ENCODE measurements around the gene HES5.

DNA sequence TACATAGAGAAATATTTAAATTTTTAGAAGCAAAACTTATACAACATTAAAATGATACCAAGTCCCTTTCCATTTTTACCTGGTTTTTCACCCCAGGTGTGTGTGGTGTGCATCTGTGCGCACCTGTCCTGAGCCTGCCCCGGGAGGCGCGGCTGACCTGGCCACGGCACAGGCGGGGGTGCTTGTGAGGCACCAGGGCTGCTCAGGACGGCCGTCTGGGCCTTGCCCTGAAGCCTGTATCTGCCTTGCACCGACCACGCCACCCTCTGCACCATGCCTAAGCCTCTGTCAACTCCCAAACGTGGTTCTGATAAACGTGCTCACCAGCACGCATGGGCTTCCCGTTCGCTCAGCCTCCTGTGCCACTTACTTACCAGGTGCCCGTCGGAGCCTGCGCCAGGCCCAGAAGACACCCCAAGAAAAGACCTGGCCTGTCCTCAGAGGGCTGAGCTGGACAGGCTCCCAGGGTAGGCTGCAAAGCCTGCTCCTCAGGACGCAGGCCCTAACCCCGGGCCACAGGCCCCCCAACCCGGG is 24.5 kb downstream of the HES5 start:
- TF ChIP-seq EZH2 (IDR thresholded peaks at IDR 0.05; ENCODE audit: borderline replicate concordance, low read depth, low read length, severe bottlenecking) (no peak), POLR2AphosphoS5 (IDR thresholded peaks at IDR 0.05; ENCODE audit: insufficient read depth, low read depth, low read length) (no peak)

Data from endothelial cell of umbilical vein (primary cell).